Subcutaneous abdominal adipose tissue (tissue), 5 donors: ENCODE measurements around the gene RALA.

ENCODE experiments used
- H3K27ac ChIP-seq: one replicate; pipeline ENCODE4 v1.7.0; 2013; ENCODE audit warnings: low read depth, mild to moderate bottlenecking, inconsistent platforms, low read length, moderate library complexity
- H3K27me3 ChIP-seq, 5 donors: one replicate each; pipeline ENCODE4 v1.7.0; 2013; ENCODE audit warnings: low read length in 5 of 5, inconsistent platforms in 1 of 5; ENCODE audit not compliant: control insufficient read depth in 5 of 5, insufficient read depth in 4 of 5
- H3K36me3 ChIP-seq, 5 donors: one replicate each; pipeline ENCODE4 v1.7.0; 2013; ENCODE audit warnings: low read length in 5 of 5; ENCODE audit not compliant: control insufficient read depth in 5 of 5, insufficient read depth in 5 of 5
- H3K4me1 ChIP-seq, 5 donors: one replicate each; pipeline ENCODE4 v1.7.0; 2013; ENCODE audit warnings: low read length in 5 of 5, mild to moderate bottlenecking in 3 of 5, moderate library complexity in 1 of 5; ENCODE audit not compliant: control insufficient read depth in 5 of 5, insufficient read depth in 5 of 5
- H3K4me3 ChIP-seq, 5 donors: one replicate each; pipeline ENCODE4 v1.7.0; 2013; ENCODE audit warnings: low read length in 5 of 5, low read depth in 1 of 5
- H3K9ac ChIP-seq, 5 donors: one replicate each; pipeline ENCODE4 v1.7.0; 2013; ENCODE audit warnings: low read length in 5 of 5, mild to moderate bottlenecking in 4 of 5, moderate library complexity in 3 of 5
- H3K9me3 ChIP-seq, 5 donors: one replicate each; pipeline ENCODE4 v1.7.0; 2013; ENCODE audit warnings: low read length in 5 of 5; ENCODE audit not compliant: control insufficient read depth in 5 of 5
- donor health status: healthy.
- donor health status: healthy.
- donor health status: healthy.
- donor health status: healthy.
- donor health status: healthy.

RALA gene

DNA sequence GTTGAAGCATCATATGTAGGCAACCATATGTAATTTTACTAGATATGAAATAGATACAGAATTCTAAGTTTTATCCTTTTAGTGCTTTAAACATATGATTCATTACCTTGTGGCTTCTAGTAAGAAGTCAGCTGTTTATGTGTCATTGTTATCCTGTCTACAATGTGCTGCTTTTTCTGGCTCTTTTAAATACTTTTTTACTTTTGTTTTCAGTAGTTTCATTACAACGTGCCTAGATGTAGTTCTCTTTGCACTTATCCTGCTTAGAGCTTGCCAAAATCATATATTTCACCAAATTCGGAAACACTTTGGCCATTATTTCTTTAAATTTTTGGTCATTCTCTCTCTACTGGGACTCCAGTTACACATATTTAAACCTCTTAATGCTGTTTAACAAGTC is 30.8 kb upstream of the RALA start:
- no peaks in the 10 kb centered on the region for H3K9me3 ChIP-seq
- no peak overlapping the region for H3K4me3 ChIP-seq
- no peak overlapping the region for H3K27ac ChIP-seq
- H3K27me3 ChIP-seq, result no peaks in the 10 kb centered on the region
- H3K9ac ChIP-seq, result no peak overlapping the region
- no peaks in the 10 kb centered on the region for H3K36me3 ChIP-seq
- peaks cover 2 to 20% (median 18%) of the 10 kb centered on the region in 5 donors for H3K4me1 ChIP-seq

DNA sequence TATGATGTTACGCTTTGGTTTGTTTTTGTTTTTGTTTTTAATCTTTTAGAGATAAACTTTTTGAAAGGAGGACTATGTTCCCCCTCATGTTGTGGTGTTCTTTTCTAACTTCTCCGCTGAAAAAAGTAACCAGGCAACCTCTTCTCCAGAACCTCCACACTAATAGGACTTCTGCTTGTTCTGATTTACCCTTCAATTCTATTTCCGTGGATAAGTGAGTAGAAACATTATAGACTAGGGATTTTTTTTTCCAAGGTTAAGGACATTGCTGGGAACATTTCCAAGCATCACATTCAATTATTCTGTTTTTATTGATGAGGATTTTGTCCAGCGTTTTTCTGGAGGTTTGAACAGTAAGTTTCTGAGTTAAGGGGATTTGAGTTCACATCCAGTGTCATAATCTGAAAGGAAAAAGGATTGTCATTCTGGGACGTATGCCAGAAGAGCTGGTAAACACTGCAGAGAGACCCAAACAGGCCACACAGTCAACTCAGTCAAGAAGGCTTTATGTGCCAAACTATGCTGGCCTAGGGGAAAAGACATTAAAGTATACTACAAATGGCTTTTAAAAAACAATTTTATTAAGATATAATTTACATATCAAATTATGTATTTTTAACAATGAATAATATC is 28.3 kb upstream of the RALA start:
- Histone ChIP-seq H3K9me3 (no peaks in the 10 kb centered on the region), H3K4me1 (peaks cover 0 to 11% (median 8%) of the 10 kb centered on the region in 5 donors), H3K4me3 (no peak overlapping the region), H3K27ac (no peak overlapping the region), H3K27me3 (no peaks in the 10 kb centered on the region), H3K9ac (no peak overlapping the region), H3K36me3 (no peaks in the 10 kb centered on the region)

- H3K4me3 ChIP-seq, result no peak overlapping the region
- H3K9ac ChIP-seq, result no peak overlapping the region
- no peaks in the 10 kb centered on the region for H3K9me3 ChIP-seq
- H3K27ac ChIP-seq, result no peak overlapping the region
- no peaks in the 10 kb centered on the region for H3K27me3 ChIP-seq
- H3K4me1 ChIP-seq, result peaks cover 0 to 6% (median 0%) of the 10 kb centered on the region in 5 donors
- H3K36me3 ChIP-seq, result no peaks in the 10 kb centered on the region
Measured at GRCh38 chr7:39602351-39602750, 21.0 kb upstream of the RALA start.

DNA sequence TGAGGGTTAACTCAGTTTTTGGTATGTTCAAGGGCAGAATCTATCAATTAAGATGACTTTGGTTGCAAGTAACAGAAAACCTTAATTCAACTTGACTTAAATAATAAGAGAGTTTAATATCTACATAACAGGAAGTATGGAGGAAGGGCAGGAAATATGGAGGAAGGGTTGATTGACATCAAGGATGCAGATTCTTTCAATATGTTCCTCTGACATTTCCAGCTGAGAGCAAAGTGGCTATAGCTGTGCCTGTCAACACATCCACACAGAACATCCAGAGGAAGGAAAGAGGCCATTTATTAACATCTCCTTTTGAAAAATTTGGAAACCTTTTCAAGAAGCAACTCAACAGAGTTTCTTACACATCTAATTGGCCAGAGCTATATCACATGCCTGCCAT is 19.4 kb upstream of the RALA start:
- Histone ChIP-seq H3K27me3 (no peaks in the 10 kb centered on the region), H3K9ac (no peak overlapping the region), H3K4me3 (no peak overlapping the region), H3K27ac (no peak overlapping the region), H3K9me3 (no peaks in the 10 kb centered on the region), H3K4me1 (peaks cover 0 to 9% (median 0%) of the 10 kb centered on the region in 5 donors), H3K36me3 (no peaks in the 10 kb centered on the region)

DNA sequence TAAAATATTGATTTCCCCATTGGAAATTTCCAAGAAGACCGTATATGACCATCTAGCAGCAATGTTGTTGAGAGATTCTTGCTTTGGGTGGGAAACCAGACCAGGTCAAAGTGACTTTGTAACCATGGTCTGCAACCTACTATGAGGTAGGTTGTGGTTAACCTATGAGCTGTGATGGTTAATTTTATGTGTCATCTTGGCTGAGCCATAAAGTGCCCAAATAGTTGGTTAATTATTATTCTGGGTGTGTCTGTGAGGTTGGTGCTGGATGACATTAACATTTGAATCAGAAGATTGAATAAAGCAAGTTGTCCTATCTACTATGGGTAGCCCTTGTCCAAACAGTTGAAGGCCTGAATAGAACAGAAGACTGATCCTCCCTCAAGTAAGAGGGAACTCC is 18.3 kb upstream of the RALA start:
- H3K4me1 ChIP-seq, result peaks cover 0 to 20% (median 9%) of the 10 kb centered on the region in 5 donors
- peaks cover 0 to 2% (median 0%) of the 10 kb centered on the region in 5 donors for H3K27me3 ChIP-seq
- H3K36me3 ChIP-seq, result no peaks in the 10 kb centered on the region
- H3K9ac ChIP-seq, result no peak overlapping the region
- no peak overlapping the region for H3K27ac ChIP-seq
- no peaks in the 10 kb centered on the region for H3K9me3 ChIP-seq
- no peak overlapping the region for H3K4me3 ChIP-seq

GRCh38 chr7:39606352-39606751 is 17.0 kb upstream of the RALA start:
- Histone ChIP-seq H3K27me3 (peaks cover 0 to 4% (median 0%) of the 10 kb centered on the region in 5 donors), H3K4me3 (no peak overlapping the region), H3K36me3 (no peaks in the 10 kb centered on the region), H3K9me3 (no peaks in the 10 kb centered on the region), H3K4me1 (peaks cover 0 to 21% (median 9%) of the 10 kb centered on the region in 5 donors), H3K9ac (no peak overlapping the region), H3K27ac (no peak overlapping the region)

- Histone ChIP-seq H3K9ac (no peak overlapping the region), H3K4me3 (no peak overlapping the region), H3K27ac (no peak overlapping the region), H3K27me3 (peaks cover 0 to 4% (median 0%) of the 10 kb centered on the region in 5 donors), H3K36me3 (no peaks in the 10 kb centered on the region), H3K9me3 (no peaks in the 10 kb centered on the region), H3K4me1 (peaks cover 0 to 21% (median 9%) of the 10 kb centered on the region in 5 donors)
Measured at GRCh38 chr7:39606941-39607340, 16.4 kb upstream of the RALA start.

DNA sequence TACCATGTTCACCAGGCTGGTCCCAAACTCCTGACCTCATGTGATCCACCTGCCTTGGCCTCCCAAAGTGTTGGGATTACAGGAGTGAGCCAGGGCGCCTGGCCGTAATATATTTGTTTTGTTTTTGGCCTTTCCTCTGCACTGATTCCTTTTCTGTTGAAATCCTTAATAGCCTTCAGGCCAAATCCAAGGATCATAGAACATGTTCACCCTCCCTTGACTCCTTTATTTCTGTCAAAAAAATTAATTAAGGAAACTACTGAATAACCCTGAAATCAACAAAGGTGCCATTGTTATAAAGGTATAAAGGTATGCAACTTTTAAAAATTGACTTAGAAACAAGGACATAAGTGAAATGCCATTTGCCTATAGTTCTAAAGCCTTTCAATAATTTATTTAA is 15.5 kb upstream of the RALA start:
- H3K27me3 ChIP-seq, result peaks cover 0 to 4% (median 0%) of the 10 kb centered on the region in 5 donors
- H3K27ac ChIP-seq, result no peak overlapping the region
- H3K4me3 ChIP-seq, result no peak overlapping the region
- no peaks in the 10 kb centered on the region for H3K9me3 ChIP-seq
- no peak overlapping the region for H3K9ac ChIP-seq
- peaks cover 0 to 21% (median 9%) of the 10 kb centered on the region in 5 donors for H3K4me1 ChIP-seq
- no peaks in the 10 kb centered on the region for H3K36me3 ChIP-seq

- peaks cover 0 to 21% (median 9%) of the 10 kb centered on the region in 5 donors for H3K4me1 ChIP-seq
- peaks cover 0 to 4% (median 0%) of the 10 kb centered on the region in 5 donors for H3K27me3 ChIP-seq
- no peaks in the 10 kb centered on the region for H3K36me3 ChIP-seq
- peak overlapping the region; percentile 66 for H3K27ac ChIP-seq
- H3K4me3 ChIP-seq, result no peak overlapping the region
- no peak overlapping the region for H3K9ac ChIP-seq
- no peaks in the 10 kb centered on the region for H3K9me3 ChIP-seq
Measured at GRCh38 chr7:39608278-39608677, 15.1 kb upstream of the RALA start.

DNA sequence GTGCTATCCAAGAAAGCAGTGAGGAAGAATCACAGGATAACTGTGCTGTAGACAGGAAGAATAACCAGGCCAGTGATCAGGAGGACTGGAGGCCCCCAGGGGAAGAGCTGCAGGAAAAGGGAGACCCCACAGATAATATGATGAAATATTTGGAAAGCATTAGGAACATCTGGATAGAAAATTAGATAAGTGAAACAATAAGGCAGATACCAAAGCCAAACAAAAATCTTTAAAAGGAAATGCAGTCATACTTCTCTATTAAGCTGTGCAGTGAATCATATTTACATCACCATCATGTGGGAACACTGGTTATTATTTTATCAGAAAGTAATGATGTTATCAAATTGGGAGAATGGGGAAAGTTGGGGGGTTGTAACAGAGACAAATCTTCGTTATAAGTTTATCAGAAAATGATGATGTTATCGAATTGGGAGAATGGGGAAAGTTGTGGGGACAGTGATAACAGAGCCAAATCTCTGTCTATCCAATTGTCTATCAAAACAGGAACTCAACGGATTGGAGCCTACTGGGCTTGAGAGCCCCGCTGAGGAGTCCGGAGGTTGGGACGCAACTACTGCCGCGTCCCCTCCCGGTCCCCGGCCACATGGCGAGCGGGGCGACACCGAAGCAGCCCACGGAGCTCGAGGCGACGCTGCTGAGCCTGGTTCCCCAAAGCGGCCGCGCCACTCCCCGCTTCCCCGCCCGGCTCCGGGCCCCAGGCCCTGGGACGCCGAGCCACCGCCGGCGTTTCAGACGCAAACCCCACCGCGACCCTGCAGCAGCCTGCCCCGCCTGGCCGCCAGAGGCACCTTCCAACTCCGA is 14.0 kb upstream of the RALA start:
- no peaks in the 10 kb centered on the region for H3K36me3 ChIP-seq
- H3K4me3 ChIP-seq, result peak overlapping the region; percentile 13 to 59 (median 53)
- peak overlapping the region; percentile 66 for H3K27ac ChIP-seq
- H3K9me3 ChIP-seq, result no peaks in the 10 kb centered on the region
- H3K9ac ChIP-seq, result peak overlapping the region; percentile 4 to 75 (median 70)
- H3K4me1 ChIP-seq, result peaks cover 0 to 21% (median 9%) of the 10 kb centered on the region in 5 donors
- peaks cover 0 to 4% (median 0%) of the 10 kb centered on the region in 5 donors for H3K27me3 ChIP-seq
